Lung (tissue), 12 donors: ENCODE measurements around the gene BFSP1. TPM values are rescaled to one million over a fixed set of nuclear protein-coding genes. Genes with fewer than 3 reads are reported as not detected.

Source experiments
- ATAC-seq: fragments of 200-7000 bp; cut with Tn5 transposase; one replicate; pipeline ENCODE4 v1.9.1; 2020; ENCODE audit warnings: moderate number of reproducible peaks; ENCODE audit not compliant: insufficient read depth, low FRiP score
- DNase-seq, 3 donors: peaks; one replicate each; pipeline ENCODE4 v3.0.0-alpha.2; 2013 to 2017
- H3K27ac ChIP-seq, 2 donors: one replicate each; pipeline ENCODE4 v1.5.1; 2013; ENCODE audit warnings: mild to moderate bottlenecking in 2 of 2, moderate library complexity in 2 of 2, control low read depth in 1 of 2, inconsistent platforms in 1 of 2, low read depth in 1 of 2, low read length in 1 of 2
- H3K27me3 ChIP-seq, 3 donors: one replicate each; pipeline ENCODE4 v1.5.1; 2013; ENCODE audit warnings: low read length in 2 of 3; ENCODE audit not compliant: control insufficient read depth in 3 of 3, insufficient read depth in 3 of 3
- H3K36me3 ChIP-seq, 4 donors: one replicate each; pipeline ENCODE4 v1.5.1; 2013; ENCODE audit warnings: low read length in 4 of 4, mild to moderate bottlenecking in 1 of 4, moderate library complexity in 1 of 4; ENCODE audit not compliant: control insufficient read depth in 4 of 4, insufficient read depth in 4 of 4
- H3K4me1 ChIP-seq, 5 donors: one replicate each; pipeline ENCODE4 v1.5.1; 2013; ENCODE audit warnings: low read length in 5 of 5, mild to moderate bottlenecking in 2 of 5, moderate library complexity in 1 of 5; ENCODE audit not compliant: control insufficient read depth in 5 of 5, insufficient read depth in 5 of 5
- H3K4me3 ChIP-seq: one replicate; pipeline ENCODE4 v1.5.1; 2013; ENCODE audit warnings: mild to moderate bottlenecking, control low read depth, moderate library complexity
- H3K9ac ChIP-seq, 2 donors: one replicate each; pipeline ENCODE4 v1.5.1; 2013; ENCODE audit warnings: low read length in 2 of 2, control low read depth in 1 of 2; ENCODE audit not compliant: insufficient read depth in 1 of 2
- H3K9me3 ChIP-seq, 4 donors: one replicate each; pipeline ENCODE4 v1.5.1; 2013; ENCODE audit warnings: low read length in 3 of 4, mild to moderate bottlenecking in 1 of 4, moderate library complexity in 1 of 4; ENCODE audit not compliant: control insufficient read depth in 4 of 4, insufficient read depth in 3 of 4
- CTCF ChIP-seq: IDR thresholded peaks from 2 replicates; pipeline ENCODE4 v1.5.1; 2012; ENCODE audit warnings: mild to moderate bottlenecking; ENCODE audit errors: control extremely low read depth, extremely low read depth
- WGBS, 2 donors: extraction: QIAGEN DNeasy Blood & Tissue Kit; methylation state at CpG; one replicate each; pipeline ENCODE4 v1.1.7; 2013; 5-methylcytosine and 5-hydroxymethylcytosine counted together
- polyA plus RNA-seq, 2 donors: library from polyadenylated mRNA; stranded (reverse); fragments of 200-250 nt; gene quantifications; one replicate each; pipeline ENCODE4 v1.2.1, GENCODE V29; 2013
- total RNA-seq, 2 donors: library from RNA; depleted of rRNA in 1 of 2; stranded (reverse); fragments of >200 nt in 1 of 2; gene quantifications; one replicate each; pipeline ENCODE4 v1.2.1, GENCODE V29; 2014 to 2021
- donor health status: control.
- donor health status: control.
- donor health status: Bipolar disorder and iron deficiency.
- donor health status: healthy.
- donor health status: DM: yes; HTN: yes; CAD: no.

Gene BFSP1
- total and polyA plus RNA-seq, 4 donors: 0.65 to 2.8 (median 1.8) TPM

GRCh38 chr20:17466641-17467040 lies 64.5 kb downstream of the BFSP1 start:
- Histone ChIP-seq H3K9ac (no peak overlapping the region), H3K27me3 (no peaks in the 10 kb centered on the region), H3K36me3 (no peaks in the 10 kb centered on the region), H3K27ac (no peak overlapping the region), H3K4me3 (no peak overlapping the region), H3K9me3 (no peaks in the 10 kb centered on the region), H3K4me1 (no peaks in the 10 kb centered on the region)
- ATAC-seq (no peak), DNase-seq (no peak)
- 86 to 87% methylated on average over 7 of the region's 7 CpGs for WGBS, 2 donors
- no peak for TF ChIP-seq CTCF

GRCh38 chr20:17465236-17465635 lies 65.9 kb downstream of the BFSP1 start:
- H3K9ac ChIP-seq: no peak overlapping the region
- H3K4me1 ChIP-seq: no peaks in the 10 kb centered on the region
- no peaks in the 10 kb centered on the region for H3K9me3 ChIP-seq
- H3K36me3 ChIP-seq: no peaks in the 10 kb centered on the region
- H3K27ac ChIP-seq: no peak overlapping the region
- ATAC-seq: no peak
- no peaks in the 10 kb centered on the region for H3K27me3 ChIP-seq
- no peak for DNase-seq
- 92 to 97% methylated on average over 10 of the region's 10 CpGs for WGBS, 2 donors
- no peak for TF ChIP-seq CTCF
- H3K4me3 ChIP-seq: no peak overlapping the region

DNA sequence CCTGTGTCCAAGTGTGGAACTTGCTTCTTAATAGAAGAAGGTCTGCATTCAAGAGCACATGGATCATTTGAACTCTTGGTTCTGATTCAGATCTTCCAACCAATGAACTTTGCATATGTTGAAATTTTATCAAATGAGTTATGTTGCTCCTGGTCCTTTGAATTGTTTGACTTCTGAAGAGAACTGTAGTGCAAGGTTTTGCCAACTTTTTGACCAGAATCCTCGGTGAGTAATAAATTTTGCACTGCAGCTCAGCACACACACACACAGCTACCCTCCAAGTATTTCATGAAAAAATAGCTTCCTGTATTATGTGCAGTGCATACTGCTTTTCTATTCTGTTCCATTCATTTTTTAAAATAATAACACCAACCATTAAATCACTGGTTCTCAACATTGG lies 67.5 kb downstream of the BFSP1 start:
- DNase-seq (no peak), ATAC-seq (no peak)
- WGBS, 2 donors: 61 to 81% methylated on average over 1 of the region's 1 CpG
- H3K4me3 ChIP-seq: no peak overlapping the region
- TF ChIP-seq CTCF: no peak
- no peak overlapping the region for H3K9ac ChIP-seq
- H3K27ac ChIP-seq: no peak overlapping the region
- no peaks in the 10 kb centered on the region for H3K27me3 ChIP-seq
- H3K9me3 ChIP-seq: no peaks in the 10 kb centered on the region
- H3K36me3 ChIP-seq: no peaks in the 10 kb centered on the region
- no peaks in the 10 kb centered on the region for H3K4me1 ChIP-seq

- no peak for TF ChIP-seq CTCF
- WGBS, 2 donors: 68 to 70% methylated on average over 3 of the region's 3 CpGs
Observed at GRCh38 chr20:17461941-17462340, 69.2 kb downstream of the BFSP1 start.

More at GRCh38 chr20:17461941-17462340, 69.2 kb downstream of the BFSP1 start:
- Histone ChIP-seq H3K9me3 (peaks cover 0 to 2% (median 0%) of the 10 kb centered on the region in 4 donors), H3K36me3 (no peaks in the 10 kb centered on the region), H3K4me1 (no peaks in the 10 kb centered on the region), H3K9ac (no peak overlapping the region), H3K4me3 (no peak overlapping the region), H3K27me3 (no peaks in the 10 kb centered on the region), H3K27ac (no peak overlapping the region)
- DNase-seq (no peak), ATAC-seq (no peak)
